ENCODE measurements around the gene HSD17B2. TPM values are rescaled to one million over a fixed set of nuclear protein-coding genes. Genes with fewer than 3 reads are reported as not detected.

Gene HSD17B2
- polyA plus RNA-seq, 1 of the 3 experiments (the other 2 are of a cell fraction) = not detected

DNA sequence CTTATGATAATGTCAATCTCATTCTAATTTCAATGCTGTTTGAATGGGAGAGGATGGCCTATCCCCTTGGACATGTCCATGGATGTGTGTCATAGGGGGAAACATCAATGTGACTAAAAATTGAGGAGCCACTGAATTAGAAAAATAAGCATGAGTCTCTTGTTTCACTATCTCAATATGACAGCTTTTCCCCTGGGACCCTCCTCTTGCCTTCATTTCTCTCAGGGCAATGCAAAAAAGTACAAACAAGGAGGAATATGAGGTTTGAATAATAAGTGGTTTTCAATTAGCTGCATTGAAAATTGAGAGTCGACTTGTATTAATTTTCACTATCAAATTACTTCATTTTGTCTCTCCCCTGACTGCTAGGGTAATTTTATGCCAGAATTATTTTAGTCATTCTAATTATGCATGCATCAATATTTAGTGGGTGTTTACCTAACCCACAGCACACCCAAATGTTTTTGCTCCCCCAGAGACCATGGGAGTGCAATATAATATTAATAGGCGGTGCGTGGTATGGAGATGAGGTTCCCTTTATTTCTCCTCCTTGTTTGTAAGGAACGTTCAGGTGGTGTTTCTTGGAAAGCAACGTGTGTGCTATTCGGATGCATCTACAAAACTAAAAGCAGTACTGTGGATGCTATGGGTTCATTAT lies 17.0 kb upstream of the HSD17B2 start:
- Histone ChIP-seq H3K4me2 (no peak overlapping the region), H3K27ac (ENCODE audit: low read depth in 2 of 2, low read length in 1 of 2) (no peak overlapping the region), H2AFZ (ENCODE audit: low read depth) (no peak overlapping the region), H3F3A (replicated peaks; ENCODE audit: insufficient read depth) (no peaks in the 10 kb centered on the region), H3K4me3 (ENCODE audit: low read depth in 2 of 2, low read length in 1 of 2) (no peak overlapping the region), H3K4me1 (ENCODE audit: control insufficient read depth in 1 of 2, insufficient read depth in 2 of 2, low read depth in 1 of 2, low read length in 1 of 2) (no peaks in the 10 kb centered on the region), H4K20me1 (ENCODE audit: insufficient read depth) (no peaks in the 10 kb centered on the region), H3K36me3 (replicated peaks in 1 of 2; ENCODE audit: control insufficient read depth in 1 of 2, insufficient read depth in 2 of 2, low read length in 1 of 2) (no peaks in the 10 kb centered on the region), H3K9ac (no peak overlapping the region), H3K27me3 (ENCODE audit: insufficient read depth) (peaks cover under 1% of the 10 kb centered on the region; the same call in 1 of the 2 replicates), H3K9me2 (no peaks in the 10 kb centered on the region), H3K9me3 (no peaks in the 10 kb centered on the region), H3K79me2 (ENCODE audit: insufficient read depth) (no peaks in the 10 kb centered on the region)
- CTCF ChIA-PET = no interaction called here
- POLR2A ChIA-PET = no interaction called here
- no peak for DNase-seq
- 16% methylated on average over 6 of the region's 6 CpGs for WGBS (ENCODE audit: low lambda C conversion rate)
- no peak for TF ChIP-seq RAD21 (IDR thresholded peaks at IDR 0.05; ENCODE audit: low read length)
- TF ChIP-seq TAF1 (IDR thresholded peaks at IDR 0.05; ENCODE audit: borderline replicate concordance, low read depth, low read length) = no peak
- TF ChIP-seq EP300 (IDR thresholded peaks at IDR 0.05; ENCODE audit: borderline replicate concordance in 1 of 2, low read depth in 1 of 2, low read length in 1 of 2) = no peak
- TF ChIP-seq FOXJ3 (CRISPR knock-in tag; IDR thresholded peaks at IDR 0.05) = no peak
- TF ChIP-seq, protein P1, sequence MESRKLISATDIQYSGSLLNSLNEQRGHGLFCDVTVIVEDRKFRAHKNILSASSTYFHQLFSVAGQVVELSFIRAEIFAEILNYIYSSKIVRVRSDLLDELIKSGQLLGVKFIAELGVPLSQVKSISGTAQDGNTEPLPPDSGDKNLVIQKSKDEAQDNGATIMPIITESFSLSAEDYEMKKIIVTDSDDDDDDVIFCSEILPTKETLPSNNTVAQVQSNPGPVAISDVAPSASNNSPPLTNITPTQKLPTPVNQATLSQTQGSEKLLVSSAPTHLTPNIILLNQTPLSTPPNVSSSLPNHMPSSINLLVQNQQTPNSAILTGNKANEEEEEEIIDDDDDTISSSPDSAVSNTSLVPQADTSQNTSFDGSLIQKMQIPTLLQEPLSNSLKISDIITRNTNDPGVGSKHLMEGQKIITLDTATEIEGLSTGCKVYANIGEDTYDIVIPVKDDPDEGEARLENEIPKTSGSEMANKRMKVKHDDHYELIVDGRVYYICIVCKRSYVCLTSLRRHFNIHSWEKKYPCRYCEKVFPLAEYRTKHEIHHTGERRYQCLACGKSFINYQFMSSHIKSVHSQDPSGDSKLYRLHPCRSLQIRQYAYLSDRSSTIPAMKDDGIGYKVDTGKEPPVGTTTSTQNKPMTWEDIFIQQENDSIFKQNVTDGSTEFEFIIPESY (IDR thresholded peaks at IDR 0.05; ENCODE audit: borderline replicate concordance, low read depth) = no peak
- no peak for TF ChIP-seq RFX5 (IDR thresholded peaks at IDR 0.05; ENCODE audit: low read length)
- TF ChIP-seq RCOR1 (IDR thresholded peaks at IDR 0.05; ENCODE audit: low read length) = no peak
- TF ChIP-seq EZH2phosphoT487 (IDR thresholded peaks at IDR 0.05; ENCODE audit: borderline replicate concordance, low read depth) = no peak
- TF ChIP-seq, protein P2, sequence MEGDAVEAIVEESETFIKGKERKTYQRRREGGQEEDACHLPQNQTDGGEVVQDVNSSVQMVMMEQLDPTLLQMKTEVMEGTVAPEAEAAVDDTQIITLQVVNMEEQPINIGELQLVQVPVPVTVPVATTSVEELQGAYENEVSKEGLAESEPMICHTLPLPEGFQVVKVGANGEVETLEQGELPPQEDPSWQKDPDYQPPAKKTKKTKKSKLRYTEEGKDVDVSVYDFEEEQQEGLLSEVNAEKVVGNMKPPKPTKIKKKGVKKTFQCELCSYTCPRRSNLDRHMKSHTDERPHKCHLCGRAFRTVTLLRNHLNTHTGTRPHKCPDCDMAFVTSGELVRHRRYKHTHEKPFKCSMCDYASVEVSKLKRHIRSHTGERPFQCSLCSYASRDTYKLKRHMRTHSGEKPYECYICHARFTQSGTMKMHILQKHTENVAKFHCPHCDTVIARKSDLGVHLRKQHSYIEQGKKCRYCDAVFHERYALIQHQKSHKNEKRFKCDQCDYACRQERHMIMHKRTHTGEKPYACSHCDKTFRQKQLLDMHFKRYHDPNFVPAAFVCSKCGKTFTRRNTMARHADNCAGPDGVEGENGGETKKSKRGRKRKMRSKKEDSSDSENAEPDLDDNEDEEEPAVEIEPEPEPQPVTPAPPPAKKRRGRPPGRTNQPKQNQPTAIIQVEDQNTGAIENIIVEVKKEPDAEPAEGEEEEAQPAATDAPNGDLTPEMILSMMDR (IDR thresholded peaks at IDR 0.05) = no peak
- TF ChIP-seq NFIC (IDR thresholded peaks at IDR 0.05; ENCODE audit: borderline replicate concordance) = no peak
- no peak for TF ChIP-seq ELF1 (IDR thresholded peaks at IDR 0.05)
- TF ChIP-seq, protein P3, sequence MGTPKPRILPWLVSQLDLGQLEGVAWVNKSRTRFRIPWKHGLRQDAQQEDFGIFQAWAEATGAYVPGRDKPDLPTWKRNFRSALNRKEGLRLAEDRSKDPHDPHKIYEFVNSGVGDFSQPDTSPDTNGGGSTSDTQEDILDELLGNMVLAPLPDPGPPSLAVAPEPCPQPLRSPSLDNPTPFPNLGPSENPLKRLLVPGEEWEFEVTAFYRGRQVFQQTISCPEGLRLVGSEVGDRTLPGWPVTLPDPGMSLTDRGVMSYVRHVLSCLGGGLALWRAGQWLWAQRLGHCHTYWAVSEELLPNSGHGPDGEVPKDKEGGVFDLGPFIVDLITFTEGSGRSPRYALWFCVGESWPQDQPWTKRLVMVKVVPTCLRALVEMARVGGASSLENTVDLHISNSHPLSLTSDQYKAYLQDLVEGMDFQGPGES (IDR thresholded peaks at IDR 0.05; ENCODE audit: low read depth, low read length) = no peak
- TF ChIP-seq NRF1 (IDR thresholded peaks at IDR 0.05; ENCODE audit: low read depth, low read length) = no peak
- TF ChIP-seq GATA2 (CRISPR knock-in tag; IDR thresholded peaks at IDR 0.05) = no peak
- TF ChIP-seq, protein P4, sequence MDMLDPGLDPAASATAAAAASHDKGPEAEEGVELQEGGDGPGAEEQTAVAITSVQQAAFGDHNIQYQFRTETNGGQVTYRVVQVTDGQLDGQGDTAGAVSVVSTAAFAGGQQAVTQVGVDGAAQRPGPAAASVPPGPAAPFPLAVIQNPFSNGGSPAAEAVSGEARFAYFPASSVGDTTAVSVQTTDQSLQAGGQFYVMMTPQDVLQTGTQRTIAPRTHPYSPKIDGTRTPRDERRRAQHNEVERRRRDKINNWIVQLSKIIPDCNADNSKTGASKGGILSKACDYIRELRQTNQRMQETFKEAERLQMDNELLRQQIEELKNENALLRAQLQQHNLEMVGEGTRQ (IDR thresholded peaks at IDR 0.05; ENCODE audit: borderline replicate concordance, low read depth, low read length) = no peak

All from SK-N-SH (cell line).